GM19328 (cell line): ENCODE results near the gene APBB1IP.
"Not testable (repeated sequence)": the region's sequence is repeated elsewhere in the genome, so short reads cannot be mapped to it uniquely, and the experiment has no call there.

Experiments
- ATAC-seq: cut with Tn5 transposase; IDR thresholded peaks from one replicate; pipeline ENCODE4 v1.9.1; 2021; ENCODE audit warnings: mild to moderate bottlenecking, moderate library complexity; ENCODE audit not compliant: unreplicated experiment

APBB1IP gene

GRCh38 chr10:26504429-26504828 lies 66.3 kb downstream of the APBB1IP start:
- not testable (repeated sequence) for ATAC-seq

- ATAC-seq, result no peak
Observed at GRCh38 chr10:26505491-26505890, 67.3 kb downstream of the APBB1IP start.

GRCh38 chr10:26506736-26507135 lies 68.6 kb downstream of the APBB1IP start:
- ATAC-seq, result no peak

GRCh38 chr10:26507441-26507840 lies 69.3 kb downstream of the APBB1IP start:
- no peak for ATAC-seq

- ATAC-seq, result no peak
Observed at GRCh38 chr10:26508016-26508415, 69.9 kb downstream of the APBB1IP start.

GRCh38 chr10:26509307-26509706 lies 71.2 kb downstream of the APBB1IP start:
- no peak for ATAC-seq

- ATAC-seq, result no peak
Observed at GRCh38 chr10:26513101-26513500, 75.0 kb downstream of the APBB1IP start.

GRCh38 chr10:26516540-26517101 lies 78.5 kb downstream of the APBB1IP start:
- no peak for ATAC-seq

- ATAC-seq, result no peak
Observed at GRCh38 chr10:26517141-26517867, 79.2 kb downstream of the APBB1IP start.

- no peak for ATAC-seq
Observed at GRCh38 chr10:26519803-26520202, 81.7 kb downstream of the APBB1IP start.

GRCh38 chr10:26520575-26520974 lies 82.4 kb downstream of the APBB1IP start:
- no peak for ATAC-seq

- no peak for ATAC-seq
Observed at GRCh38 chr10:26524161-26524896, 86.2 kb downstream of the APBB1IP start.

- ATAC-seq, result no peak
Observed at GRCh38 chr10:26525586-26525985, 87.4 kb downstream of the APBB1IP start.

- no peak for ATAC-seq
Observed at GRCh38 chr10:26527018-26527417, 88.9 kb downstream of the APBB1IP start.

- ATAC-seq, result no peak
Observed at GRCh38 chr10:26528048-26528447, 89.9 kb downstream of the APBB1IP start.

- ATAC-seq, result peak; percentile 71
Observed at GRCh38 chr10:26528715-26529393, 90.7 kb downstream of the APBB1IP start.

- no peak for ATAC-seq
Observed at GRCh38 chr10:26534384-26534783, 96.2 kb downstream of the APBB1IP start.

- ATAC-seq, result no peak
Observed at GRCh38 chr10:26540601-26541000, 102.5 kb downstream of the APBB1IP start.

- ATAC-seq, result peak; percentile 68
Observed at GRCh38 chr10:26543567-26544306, 105.6 kb downstream of the APBB1IP start.

- ATAC-seq, result no peak
Observed at GRCh38 chr10:26544932-26545331, 106.8 kb downstream of the APBB1IP start.
